CD4-positive, alpha-beta T cell treated with Interleukin-15 for 1 hour (primary cell): ENCODE measurements around the gene RECQL5.
A peak's percentile ranks its signal among the peaks of the same experiment; 100 is the strongest.

Experiments
- DNase-seq: peaks from one replicate; pipeline ENCODE4 v3.0.0-alpha.2; 2020

Gene RECQL5

GRCh38 chr17:75685499-75685898, 18.5 kb upstream of the RECQL5 start:
- DNase-seq, result no peak

GRCh38 chr17:75684924-75685323, 18.0 kb upstream of the RECQL5 start:
- DNase-seq, result no peak

- no peak for DNase-seq
These were observed 17.3 kb upstream of the RECQL5 start for GRCh38 chr17:75684249-75684648.

GRCh38 chr17:75683583-75683982, 16.6 kb upstream of the RECQL5 start:
- DNase-seq, result no peak

- no peak for DNase-seq
These were observed 14.3 kb upstream of the RECQL5 start for GRCh38 chr17:75681289-75681688.

GRCh38 chr17:75680431-75680830, 13.5 kb upstream of the RECQL5 start:
- DNase-seq, result no peak

GRCh38 chr17:75679706-75680211, 12.8 kb upstream of the RECQL5 start:
- no peak for DNase-seq

- no peak for DNase-seq
These were observed 9.5 kb upstream of the RECQL5 start for GRCh38 chr17:75676461-75676860.

- no peak for DNase-seq
These were observed 6.5 kb upstream of the RECQL5 start for GRCh38 chr17:75673487-75673886.

- no peak for DNase-seq
These were observed 5.1 kb upstream of the RECQL5 start for GRCh38 chr17:75672011-75672410.

GRCh38 chr17:75670868-75671267, 3.9 kb upstream of the RECQL5 start:
- DNase-seq, result no peak

GRCh38 chr17:75668489-75668888, 1.5 kb upstream of the RECQL5 start:
- no peak for DNase-seq

- no peak for DNase-seq
These were observed 871 bp upstream of the RECQL5 start for GRCh38 chr17:75667825-75668224.

- DNase-seq, result no peak
These were observed 973 bp downstream of the RECQL5 start for GRCh38 chr17:75665981-75666380.

- peak; percentile 48 for DNase-seq
These were observed 2.8 kb downstream of the RECQL5 start for GRCh38 chr17:75664099-75664549.

- no peak for DNase-seq
These were observed 4.4 kb downstream of the RECQL5 start for GRCh38 chr17:75662511-75662910.

GRCh38 chr17:75661531-75661930, 5.4 kb downstream of the RECQL5 start:
- no peak for DNase-seq

GRCh38 chr17:75658237-75658636, 8.7 kb downstream of the RECQL5 start:
- DNase-seq, result no peak

- no peak for DNase-seq
These were observed 12.8 kb downstream of the RECQL5 start for GRCh38 chr17:75654176-75654575.

GRCh38 chr17:75652934-75653549, 13.9 kb downstream of the RECQL5 start:
- no peak for DNase-seq

GRCh38 chr17:75652341-75652740, 14.6 kb downstream of the RECQL5 start:
- DNase-seq, result no peak

GRCh38 chr17:75650874-75651273, 16.1 kb downstream of the RECQL5 start:
- DNase-seq, result no peak

- no peak for DNase-seq
These were observed 17.3 kb downstream of the RECQL5 start for GRCh38 chr17:75649687-75650086.

GRCh38 chr17:75647921-75648320, 19.0 kb downstream of the RECQL5 start:
- no peak for DNase-seq

- no peak for DNase-seq
These were observed 19.9 kb downstream of the RECQL5 start for GRCh38 chr17:75647061-75647460.
